T1000 (cell line): Measurements from ENCODE around the gene HOXC10.

Source experiments
- DNase-seq: peaks from one replicate; lab custom pipeline; 2025; ENCODE audit warnings: mixed read lengths; lab: John Stamatoyannopoulos, UW

HOXC10 gene

GRCh38 chr12:54017027-54017788 is 32.3 kb downstream of the HOXC10 start:
- DNase-seq, result no peak

- DNase-seq, result no peak
Observed at GRCh38 chr12:54017878-54018467, 33.0 kb downstream of the HOXC10 start.

GRCh38 chr12:54018468-54018984 is 33.6 kb downstream of the HOXC10 start:
- DNase-seq, result no peak

- DNase-seq, result no peak
Observed at GRCh38 chr12:54019091-54019811, 34.3 kb downstream of the HOXC10 start.

- no peak for DNase-seq
Observed at GRCh38 chr12:54019924-54020590, 35.1 kb downstream of the HOXC10 start.

- DNase-seq, result no peak
Observed at GRCh38 chr12:54020591-54021405, 35.9 kb downstream of the HOXC10 start.

GRCh38 chr12:54021432-54022013 is 36.6 kb downstream of the HOXC10 start:
- DNase-seq, result no peak

GRCh38 chr12:54022960-54023884 is 38.3 kb downstream of the HOXC10 start:
- no peak for DNase-seq

- no peak for DNase-seq
Observed at GRCh38 chr12:54024127-54024526, 39.2 kb downstream of the HOXC10 start.

GRCh38 chr12:54024581-54025305 is 39.8 kb downstream of the HOXC10 start:
- no peak for DNase-seq

GRCh38 chr12:54025499-54026405 is 40.8 kb downstream of the HOXC10 start:
- no peak for DNase-seq

GRCh38 chr12:54026640-54027441 is 41.9 kb downstream of the HOXC10 start:
- DNase-seq, result no peak

GRCh38 chr12:54027442-54027786 is 42.5 kb downstream of the HOXC10 start:
- DNase-seq, result no peak

GRCh38 chr12:54028314-54029201 is 43.6 kb downstream of the HOXC10 start, which contains the start of gene HOXC6:
HOXC6 (plus strand) TSS chr12:54028440; CDS start chr12:54028522, 82 bp downstream.
- no peak for DNase-seq

GRCh38 chr12:54029529-54030441 is 44.8 kb downstream of the HOXC10 start:
- DNase-seq, result no peak
